GM19467 (cell line): ENCODE data around the gene PARP3.

Experiments used
- ATAC-seq: cut with Tn5 transposase; IDR thresholded peaks from one replicate; pipeline ENCODE4 v1.9.1; 2021; ENCODE audit warnings: mild to moderate bottlenecking, moderate library complexity; ENCODE audit not compliant: unreplicated experiment

The PARP3 gene

GRCh38 chr3:51933471-51934138 is 8.6 kb upstream of the PARP3 start:
- no peak for ATAC-seq

- no peak for ATAC-seq
These were observed 7.9 kb upstream of the PARP3 start for GRCh38 chr3:51934139-51934850.

- ATAC-seq, result no peak
These were observed 6.9 kb upstream of the PARP3 start for GRCh38 chr3:51934991-51935885.

GRCh38 chr3:51935886-51936755 is 6.0 kb upstream of the PARP3 start:
- no peak for ATAC-seq

GRCh38 chr3:51937014-51937413 is 5.1 kb upstream of the PARP3 start:
- ATAC-seq, result no peak

- no peak for ATAC-seq
These were observed 4.3 kb upstream of the PARP3 start for GRCh38 chr3:51937611-51938450.

GRCh38 chr3:51938780-51939425 is 3.3 kb upstream of the PARP3 start:
- ATAC-seq, result no peak

GRCh38 chr3:51940648-51941462 is 1.3 kb upstream of the PARP3 start:
- no peak for ATAC-seq

- no peak for ATAC-seq
These were observed 733 bp upstream of the PARP3 start for GRCh38 chr3:51941463-51941797.

- no peak for ATAC-seq
These were observed 664 bp downstream of the PARP3 start for GRCh38 chr3:51942603-51943450.

GRCh38 chr3:51943451-51944391 is 1.6 kb downstream of the PARP3 start:
- no peak for ATAC-seq

- ATAC-seq, result no peak
These were observed 2.4 kb downstream of the PARP3 start for GRCh38 chr3:51944451-51945021.

- ATAC-seq, result no peak
These were observed 3.1 kb downstream of the PARP3 start for GRCh38 chr3:51945031-51945840.

GRCh38 chr3:51945926-51946705 is 4.0 kb downstream of the PARP3 start:
- ATAC-seq, result no peak

GRCh38 chr3:51946796-51947195 is 4.6 kb downstream of the PARP3 start:
- no peak for ATAC-seq
